ENCODE data around the gene ATAD2B.

ATAD2B gene

DNA sequence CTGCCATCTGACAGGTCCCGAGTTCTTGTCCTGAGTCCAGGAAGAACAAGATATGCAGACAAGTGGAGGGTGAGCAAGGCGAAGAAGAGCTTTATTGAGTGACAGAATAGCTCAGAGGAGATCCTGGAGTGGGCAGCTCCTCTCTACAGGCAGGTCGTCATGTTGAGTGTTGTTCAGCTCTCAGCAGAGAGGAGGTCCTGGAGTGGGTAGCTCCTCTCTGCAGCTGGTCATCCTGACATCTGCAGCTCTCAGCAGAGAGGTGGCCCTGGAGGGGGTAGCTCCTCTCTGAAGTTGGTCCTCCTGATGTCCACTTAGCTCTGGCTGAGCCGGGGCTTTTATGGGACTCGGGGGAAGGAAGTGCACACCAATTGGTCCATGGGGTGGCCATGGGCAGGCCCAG is 90.4 kb downstream of the ATAD2B start:
- no peak for DNase-seq

DNA sequence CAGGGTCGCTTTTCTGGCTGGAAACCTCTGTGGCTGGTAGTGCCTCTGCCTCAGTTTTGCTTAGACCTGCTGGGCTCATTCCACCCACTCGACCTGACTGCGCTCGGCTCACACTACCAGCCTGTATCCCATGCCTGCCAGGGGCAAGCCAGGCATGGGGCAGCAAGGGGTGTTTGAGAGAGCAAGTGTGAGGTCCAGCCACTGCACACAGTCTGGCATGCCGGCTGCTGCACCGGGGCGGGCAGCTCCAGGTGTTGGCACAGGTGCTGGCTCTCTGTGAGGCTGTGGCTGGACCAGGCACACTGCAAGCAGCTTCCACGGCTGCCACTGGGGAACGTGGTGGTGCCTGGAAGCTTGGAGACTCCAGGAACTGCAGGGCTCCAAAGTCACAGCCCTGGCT is 90.9 kb downstream of the ATAD2B start:
- DNase-seq: no peak

- no peak for DNase-seq
Observed at GRCh38 chr2:23835423-23835822, 91.5 kb downstream of the ATAD2B start.

- DNase-seq: no peak
Observed at GRCh38 chr2:23828986-23829385, 97.9 kb downstream of the ATAD2B start.

DNA sequence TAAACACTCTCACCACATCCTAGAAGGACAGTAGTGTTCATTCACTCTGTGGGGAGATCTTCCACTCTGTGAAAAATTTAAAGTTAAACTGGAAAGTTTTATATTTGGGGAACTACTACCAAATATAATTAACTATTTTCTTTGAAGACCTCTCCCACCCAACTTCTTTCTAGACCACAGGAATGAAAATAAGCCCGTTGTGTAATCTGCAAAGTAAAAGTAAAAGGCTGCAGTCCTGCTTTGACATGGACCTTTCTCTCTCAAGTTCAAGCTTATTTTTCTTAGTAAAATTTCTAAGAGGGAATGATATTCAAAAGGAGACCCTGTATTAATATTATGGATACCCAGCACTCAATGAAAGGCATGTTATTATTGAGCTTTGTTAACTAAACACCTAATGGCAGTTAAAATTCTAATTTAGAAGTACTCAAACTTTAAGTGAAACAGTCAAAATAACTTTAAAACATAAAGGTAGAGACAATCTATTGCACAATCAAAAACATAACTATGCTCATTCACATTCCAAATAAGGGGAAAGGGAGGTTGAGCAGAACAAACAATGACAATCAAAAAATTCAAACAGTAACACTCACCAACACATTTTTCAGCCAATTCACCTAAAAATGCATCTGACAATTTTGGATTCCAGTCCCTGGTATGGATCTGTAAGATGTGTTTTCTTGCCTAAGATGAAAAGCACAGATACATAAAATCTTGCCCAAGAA is 98.5 kb downstream of the ATAD2B start:
- DNase-seq: no peak

- DNase-seq: no peak
Observed at GRCh38 chr2:23827287-23827686, 99.6 kb downstream of the ATAD2B start.

GRCh38 chr2:23826771-23827170 is 100.2 kb downstream of the ATAD2B start:
- no peak for DNase-seq

GRCh38 chr2:23826040-23826439 is 100.9 kb downstream of the ATAD2B start:
- DNase-seq: no peak

DNA sequence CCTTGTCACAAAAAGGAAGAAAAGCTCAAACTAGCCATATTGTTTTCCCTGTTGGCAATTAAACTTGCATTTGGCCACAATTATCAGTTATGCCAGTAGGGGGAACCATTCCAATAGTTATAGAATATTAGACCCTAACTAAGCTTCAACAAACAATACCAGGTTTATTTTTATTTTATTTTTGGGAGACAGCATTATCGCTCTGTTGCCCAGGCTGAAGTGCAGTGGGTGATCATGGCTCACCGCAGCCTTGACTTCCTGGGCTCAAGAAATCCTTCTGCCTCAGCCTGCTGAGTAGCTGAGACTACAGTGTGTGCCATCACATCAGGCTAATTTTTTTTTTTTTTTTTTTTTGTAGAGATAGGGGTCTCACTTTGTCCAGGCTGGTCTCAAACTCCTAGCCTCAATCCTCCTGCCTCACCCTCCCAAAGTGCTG is 102.1 kb downstream of the ATAD2B start:
- peak in 1 of 2 experiments; percentile 68 for DNase-seq

DNA sequence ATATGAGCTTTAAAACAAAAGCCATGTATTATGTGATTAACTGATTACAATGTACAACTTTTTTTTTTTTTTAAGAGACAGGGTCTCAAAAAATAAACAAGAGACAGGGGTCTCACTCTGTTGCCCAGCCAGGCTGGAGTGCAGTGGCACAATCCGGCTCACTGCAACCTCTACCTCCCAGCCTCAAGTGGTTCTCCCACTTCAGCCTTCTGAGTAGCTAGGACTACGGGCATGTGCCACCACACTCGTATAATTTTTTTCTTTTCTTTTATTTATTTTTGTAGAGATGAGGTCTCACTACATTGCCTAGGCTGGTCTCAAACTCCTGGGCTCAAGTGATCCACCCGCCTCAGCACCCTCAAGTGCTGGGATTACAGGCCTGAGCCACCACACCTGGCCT is 103.1 kb downstream of the ATAD2B start:
- DNase-seq: no peak

DNA sequence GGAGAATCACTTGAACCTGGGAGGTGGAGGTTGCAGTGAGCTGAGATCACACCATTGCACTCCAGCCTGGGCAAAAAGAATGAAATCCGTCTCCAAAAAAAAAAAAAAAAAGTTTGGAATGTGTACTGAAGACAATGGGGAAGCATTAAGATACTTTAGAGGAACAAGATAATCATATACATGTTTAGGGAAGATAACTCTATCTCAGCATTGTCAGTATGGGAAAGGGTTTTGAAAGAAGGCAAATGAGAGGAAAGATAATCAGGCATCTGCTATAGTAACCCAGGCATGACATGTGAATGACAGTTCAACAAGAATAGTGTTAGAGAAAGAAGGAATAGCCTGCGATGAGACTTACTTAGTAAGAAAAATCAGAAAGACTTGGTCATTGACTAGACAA is 112.0 kb downstream of the ATAD2B start:
- no peak for DNase-seq

DNA sequence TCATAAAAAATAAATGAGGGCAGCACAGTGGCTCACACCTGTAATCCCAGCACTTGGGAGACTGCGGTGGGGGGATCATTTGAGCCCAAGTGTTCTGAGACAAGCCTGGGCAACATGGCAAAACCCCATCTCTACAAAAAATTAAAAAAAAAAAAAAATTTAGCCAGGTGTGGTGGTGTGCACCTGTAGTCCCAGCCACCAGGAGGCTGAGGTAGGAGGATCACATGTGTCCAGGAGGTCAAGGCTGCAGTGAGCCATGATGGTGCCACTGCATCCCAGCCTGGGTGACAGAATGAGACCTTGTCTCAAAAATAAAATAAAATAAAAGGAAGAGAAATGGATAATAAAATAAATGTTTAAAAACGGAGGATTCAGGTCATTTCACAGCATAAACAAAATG is 113.5 kb downstream of the ATAD2B start:
- no peak for DNase-seq

DNA sequence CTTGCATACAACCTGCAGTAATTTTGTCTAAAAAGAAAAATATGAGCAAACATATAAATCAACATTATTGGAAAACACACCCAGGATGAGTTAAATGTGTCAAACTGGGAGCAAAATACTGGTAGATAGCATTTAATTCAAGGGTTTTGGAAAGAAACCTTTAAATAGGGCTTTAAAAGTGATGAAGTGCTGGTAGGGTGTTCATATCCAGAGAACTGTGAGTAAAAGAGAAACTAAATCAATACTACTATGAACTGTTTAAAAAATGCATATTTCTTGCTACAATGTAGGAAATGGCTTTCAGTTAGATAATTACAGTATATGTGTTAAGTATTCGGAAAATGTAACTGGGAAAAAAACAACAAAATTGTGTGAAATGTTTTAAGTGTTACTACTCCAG is 117.8 kb downstream of the ATAD2B start:
- DNase-seq: no peak

DNA sequence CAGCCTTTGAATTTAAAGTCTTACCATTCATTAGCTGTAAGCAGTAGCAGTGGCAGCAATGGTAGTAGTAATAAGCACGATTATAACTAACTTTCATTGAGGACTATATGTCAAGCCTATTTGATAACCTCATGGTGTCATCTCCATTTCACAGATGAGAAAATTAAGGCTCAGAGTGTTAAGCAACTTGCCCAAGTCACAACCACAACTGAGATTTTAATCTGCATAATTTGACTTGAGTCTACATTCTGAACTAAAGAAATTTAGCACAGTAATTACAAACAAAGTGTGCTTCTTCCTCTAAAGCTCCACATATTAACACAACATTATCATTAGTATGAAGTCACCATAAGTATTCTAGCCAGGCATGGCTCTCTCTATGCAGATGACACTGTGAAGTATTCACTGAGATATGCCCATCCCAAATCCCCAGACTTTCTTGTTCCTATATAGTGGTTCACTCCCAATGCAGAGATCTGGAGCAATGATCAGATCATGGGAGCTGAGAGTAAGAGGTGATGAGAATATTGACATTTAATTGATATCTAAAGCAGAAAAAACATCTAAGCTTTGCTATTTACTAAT is 120.2 kb downstream of the ATAD2B start:
- DNase-seq: no peak

- DNase-seq: no peak
Observed at GRCh38 chr2:23806201-23806600, 120.7 kb downstream of the ATAD2B start.

- no peak for DNase-seq
Observed at GRCh38 chr2:23803965-23804542, 122.9 kb downstream of the ATAD2B start.

DNA sequence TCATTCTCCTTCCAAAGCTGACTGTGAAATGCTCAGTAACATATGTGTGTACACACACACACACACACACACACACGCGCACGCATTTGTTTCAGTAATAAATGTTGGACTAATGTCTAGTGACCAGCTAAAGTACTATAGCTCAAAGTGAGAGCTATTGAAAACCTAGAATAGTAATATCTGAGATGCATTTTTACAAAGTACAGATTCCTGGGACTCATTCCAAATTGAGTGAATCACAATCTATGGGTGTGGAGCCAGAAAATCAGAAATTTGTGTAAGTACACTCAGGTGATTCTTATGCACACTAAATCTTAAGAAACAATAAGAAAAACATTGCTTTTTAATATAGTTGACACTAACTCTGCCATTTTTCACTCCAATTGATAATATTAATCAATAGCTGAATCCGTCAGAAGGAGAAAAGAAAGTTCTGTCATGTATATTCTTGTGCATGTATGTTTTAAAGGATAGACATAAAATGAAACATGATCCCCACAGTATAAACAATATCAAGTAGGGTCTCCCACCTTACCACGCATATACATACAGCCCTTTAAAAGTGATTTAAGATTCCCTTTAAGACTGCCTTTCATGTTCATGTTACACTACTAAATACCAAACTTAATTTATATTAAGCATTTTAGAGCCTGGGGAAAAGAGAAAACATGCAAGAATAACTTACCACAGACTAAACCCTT is 123.5 kb downstream of the ATAD2B start:
- DNase-seq: no peak

DNA sequence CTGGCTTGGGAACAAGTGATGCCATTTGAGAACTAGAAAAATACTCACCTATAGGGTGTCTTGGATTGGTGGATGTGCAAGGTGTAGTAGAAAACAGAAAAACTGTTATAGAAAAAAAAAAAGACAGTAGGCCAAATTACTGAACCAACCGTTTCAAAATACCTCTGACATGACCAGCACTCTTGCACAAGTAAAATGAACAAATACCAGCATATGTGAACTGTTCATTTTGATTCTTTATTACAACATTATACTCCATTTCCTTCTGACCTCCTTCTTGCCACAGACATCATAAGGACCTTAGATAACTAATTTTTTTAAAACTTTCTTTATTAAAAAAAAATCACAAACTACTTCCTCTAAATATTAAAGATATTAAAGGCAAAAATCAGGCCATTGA is 125.5 kb downstream of the ATAD2B start:
- DNase-seq: peak in 1 of 2 experiments; percentile 23

DNA sequence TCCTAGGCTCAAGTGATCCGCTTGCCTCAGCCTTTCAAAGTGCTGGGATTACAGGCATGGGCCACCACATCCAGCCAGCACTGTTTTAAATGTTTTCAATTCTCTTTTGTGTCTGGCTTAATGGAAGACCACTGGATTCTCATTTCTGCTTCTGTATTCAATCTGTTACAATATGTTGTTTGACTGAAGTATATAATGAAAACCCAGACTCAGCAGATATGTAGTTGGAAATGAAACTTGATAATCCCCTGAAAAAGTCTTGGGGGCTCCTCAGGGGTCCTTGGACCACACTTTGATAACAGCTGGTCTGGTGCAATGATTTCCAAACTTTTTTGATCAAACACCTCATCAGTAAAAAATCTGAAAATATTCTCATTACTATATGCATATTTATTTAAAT is 132.7 kb downstream of the ATAD2B start:
- DNase-seq: no peak

DNA sequence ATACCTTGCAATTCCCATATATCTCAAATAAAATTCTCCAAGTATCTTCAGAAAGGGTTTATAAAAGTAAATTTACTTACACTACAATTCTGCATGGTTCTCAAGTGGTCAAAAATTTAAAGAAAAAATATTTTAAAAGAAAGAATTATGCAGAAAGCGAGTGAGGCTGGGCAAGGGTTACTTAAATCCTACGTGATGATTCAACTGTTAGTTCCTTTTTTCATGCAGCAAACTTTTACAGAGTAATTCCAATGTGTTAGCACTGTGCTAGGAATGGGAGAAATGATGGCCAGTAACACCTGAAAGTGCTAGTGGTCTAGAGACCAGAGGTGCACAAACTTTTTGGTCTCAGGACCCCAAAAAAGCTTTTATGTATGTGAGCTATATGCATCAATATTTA is 133.4 kb downstream of the ATAD2B start:
- no peak for DNase-seq

- no peak for DNase-seq
Observed at GRCh38 chr2:23791030-23791429, 135.9 kb downstream of the ATAD2B start.

GRCh38 chr2:23789012-23789411 is 137.9 kb downstream of the ATAD2B start:
- DNase-seq: no peak

GRCh38 chr2:23788100-23788499 is 138.8 kb downstream of the ATAD2B start:
- no peak for DNase-seq

DNA sequence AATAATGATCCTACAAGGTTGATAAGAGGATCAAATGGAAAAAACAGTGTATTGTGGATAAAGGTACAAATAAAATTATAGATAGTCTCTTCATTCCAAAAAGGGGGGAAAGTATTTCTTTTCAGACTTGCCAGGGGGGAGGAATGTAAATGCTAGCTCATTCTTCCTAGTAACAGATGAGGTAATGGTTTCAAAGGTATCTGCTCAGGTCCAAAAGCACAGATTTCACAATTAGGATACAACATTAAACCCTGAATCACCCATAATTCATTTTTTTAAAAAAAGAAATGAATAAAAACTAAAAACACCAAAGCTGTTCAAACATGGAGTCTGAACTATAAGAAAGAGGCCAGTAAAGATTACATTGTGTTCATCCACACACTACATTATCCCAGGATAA is 142.0 kb downstream of the ATAD2B start:
- DNase-seq: no peak
